NCI-H1105 (cell line): ENCODE results near the gene TANC1.

Experiments
- DNase-seq: peaks from one replicate; lab custom pipeline; 2025; lab: John Stamatoyannopoulos, UW

Gene TANC1

DNA sequence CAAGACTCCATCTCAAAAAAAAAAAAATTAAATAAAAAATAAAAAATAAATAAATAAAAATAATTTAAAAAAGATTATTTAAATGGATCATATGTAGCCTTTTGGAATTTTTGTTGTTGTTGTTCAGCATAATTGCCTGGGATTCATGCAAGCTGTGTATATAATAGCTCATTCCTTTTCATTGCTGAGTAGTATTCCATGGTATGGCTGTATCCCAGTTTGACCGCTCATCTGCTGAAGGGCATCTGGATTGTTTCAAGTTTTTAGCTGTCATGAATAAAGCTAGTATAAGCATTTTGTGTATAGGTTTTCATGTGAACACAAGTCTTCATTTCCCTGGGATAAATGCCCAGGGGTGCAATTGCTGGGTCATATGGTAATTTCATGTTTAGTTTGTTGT is 6.4 kb upstream of the TANC1 start:
- no peak for DNase-seq

DNA sequence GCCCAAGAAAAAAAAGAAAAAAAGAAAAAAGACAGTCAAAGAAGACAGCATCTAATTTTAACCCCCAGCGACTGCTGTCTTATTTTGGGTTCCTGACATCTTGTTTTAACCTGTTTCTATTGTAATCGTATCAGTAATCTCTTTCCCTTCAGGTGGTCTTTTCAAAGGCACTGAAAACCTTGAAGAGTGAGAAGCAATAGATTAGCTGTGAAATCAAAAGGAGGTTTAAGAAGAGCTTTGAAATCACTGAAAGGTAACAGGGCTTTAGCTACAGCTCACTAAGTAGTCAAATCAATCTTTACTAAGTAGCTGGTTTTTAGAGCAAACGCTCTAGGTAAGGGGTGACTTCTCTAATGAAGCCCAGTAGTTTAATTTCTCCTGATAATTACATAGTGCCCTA is 5.4 kb upstream of the TANC1 start:
- no peak for DNase-seq

DNA sequence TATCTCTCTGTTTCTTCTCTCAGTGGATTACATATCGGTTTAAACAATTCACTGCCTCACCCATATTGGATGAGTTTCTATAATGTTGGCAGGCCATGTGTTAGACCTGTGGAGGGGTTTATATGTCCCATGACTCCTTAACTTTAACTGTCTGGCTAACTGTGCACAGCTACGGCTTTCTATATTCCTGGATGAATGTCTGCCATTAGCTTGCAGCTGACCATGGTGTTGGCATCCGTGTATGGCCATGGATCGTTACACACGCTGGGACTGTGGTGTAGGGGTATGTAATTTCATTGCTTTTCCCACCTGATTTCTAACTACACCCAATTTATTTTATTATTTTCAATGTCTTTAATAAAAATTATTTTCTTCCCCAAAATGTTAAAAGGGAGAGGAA is 3.3 kb upstream of the TANC1 start:
- DNase-seq: no peak

DNA sequence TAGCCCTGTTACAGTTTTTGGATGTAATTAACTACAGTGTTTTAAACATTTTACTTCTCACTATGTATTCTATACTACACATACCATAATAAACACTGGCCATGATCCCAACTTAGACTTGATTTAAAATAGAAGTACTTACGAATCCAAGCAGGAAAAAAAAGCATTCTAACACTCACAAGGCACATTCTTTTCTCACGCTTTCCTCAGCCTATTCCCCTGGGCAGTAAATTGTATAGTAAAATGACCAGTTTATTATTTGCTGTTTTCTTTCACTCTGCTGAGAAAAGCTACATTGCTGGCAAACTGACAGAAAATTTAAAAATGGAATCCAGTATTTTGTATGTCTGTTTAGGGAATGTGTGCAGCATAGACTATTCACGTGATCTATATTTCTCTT is 2.8 kb upstream of the TANC1 start:
- DNase-seq: no peak

DNA sequence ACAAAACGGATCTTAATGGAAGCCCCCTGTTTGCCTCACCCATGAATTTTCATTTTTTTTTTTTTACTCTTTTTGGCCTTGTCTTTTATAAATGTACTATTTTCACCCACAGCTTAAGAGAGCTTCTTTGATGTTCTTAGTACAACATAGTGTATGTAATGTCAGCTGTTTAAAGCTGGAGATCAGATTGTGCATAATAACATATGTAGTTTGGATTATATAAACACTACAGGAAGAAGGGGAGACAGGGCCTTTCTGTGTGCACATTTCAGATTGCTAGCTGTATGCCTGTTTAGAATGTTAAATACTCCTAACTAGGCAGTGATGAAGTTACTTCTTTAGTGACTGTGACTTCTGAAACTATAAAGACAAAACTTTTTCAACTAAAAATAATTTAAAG is 2.1 kb upstream of the TANC1 start:
- DNase-seq: no peak

DNA sequence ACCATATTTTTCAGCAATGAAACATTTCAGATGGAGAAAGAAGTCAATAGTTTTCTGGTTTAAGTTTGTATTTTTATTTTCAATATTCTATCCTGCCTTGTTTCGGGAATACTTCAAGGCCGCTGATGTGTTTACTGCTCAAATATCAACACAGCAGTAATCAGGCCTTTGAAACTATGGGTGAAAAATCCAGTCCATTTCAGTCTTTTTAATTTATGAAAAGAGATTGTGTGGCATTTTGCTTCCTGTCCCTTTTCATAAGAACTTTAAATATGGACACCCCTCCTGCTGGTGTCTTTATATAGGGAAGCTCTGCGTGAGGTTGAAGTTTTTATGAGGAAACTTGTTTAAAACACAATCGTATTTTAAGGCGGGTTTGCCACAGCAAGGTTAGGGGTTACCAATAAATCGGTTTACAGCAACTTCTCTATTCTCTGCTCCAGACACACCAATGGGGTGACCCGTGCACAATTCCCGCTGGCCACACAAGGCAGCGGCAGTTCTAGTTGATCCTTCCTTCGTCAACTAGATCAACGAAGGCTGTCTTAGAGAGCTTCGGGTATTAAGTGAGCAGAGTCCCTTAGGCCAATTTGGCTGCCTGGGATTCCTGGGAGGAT is 1.2 kb upstream of the TANC1 start:
- no peak for DNase-seq

DNA sequence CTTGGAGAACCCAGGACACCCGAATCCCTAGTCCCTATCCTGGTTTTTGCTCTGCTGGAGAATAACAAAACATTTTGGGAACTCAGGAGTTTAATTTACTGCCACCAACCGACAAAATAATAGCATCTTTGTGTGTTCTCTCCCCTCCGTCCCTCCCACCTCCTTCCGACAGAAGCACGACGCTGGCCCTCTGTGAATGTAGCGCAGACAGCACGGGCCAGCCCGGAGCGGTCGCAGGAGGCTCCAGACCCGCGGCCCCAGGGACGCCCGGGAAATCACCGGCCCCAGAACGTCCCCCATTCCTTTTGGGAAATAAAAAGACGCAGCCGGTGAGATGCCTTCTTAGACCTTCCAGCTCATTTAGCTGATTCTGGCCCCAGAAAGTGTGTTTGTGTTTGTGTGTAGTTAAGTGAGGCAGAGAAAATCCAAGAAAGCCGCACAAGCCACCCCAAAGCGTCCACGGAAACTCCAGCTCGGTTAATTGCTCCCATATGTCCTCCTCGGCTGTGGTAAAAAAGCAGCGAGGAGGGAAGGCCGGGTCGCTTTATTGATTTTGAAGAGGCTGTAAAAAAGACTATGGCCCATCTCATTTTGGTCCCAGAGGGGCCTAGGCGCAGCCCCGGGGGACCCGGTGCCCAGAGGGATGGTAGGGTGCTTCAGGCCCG is 577 bp upstream of the TANC1 start:
- no peak for DNase-seq

DNA sequence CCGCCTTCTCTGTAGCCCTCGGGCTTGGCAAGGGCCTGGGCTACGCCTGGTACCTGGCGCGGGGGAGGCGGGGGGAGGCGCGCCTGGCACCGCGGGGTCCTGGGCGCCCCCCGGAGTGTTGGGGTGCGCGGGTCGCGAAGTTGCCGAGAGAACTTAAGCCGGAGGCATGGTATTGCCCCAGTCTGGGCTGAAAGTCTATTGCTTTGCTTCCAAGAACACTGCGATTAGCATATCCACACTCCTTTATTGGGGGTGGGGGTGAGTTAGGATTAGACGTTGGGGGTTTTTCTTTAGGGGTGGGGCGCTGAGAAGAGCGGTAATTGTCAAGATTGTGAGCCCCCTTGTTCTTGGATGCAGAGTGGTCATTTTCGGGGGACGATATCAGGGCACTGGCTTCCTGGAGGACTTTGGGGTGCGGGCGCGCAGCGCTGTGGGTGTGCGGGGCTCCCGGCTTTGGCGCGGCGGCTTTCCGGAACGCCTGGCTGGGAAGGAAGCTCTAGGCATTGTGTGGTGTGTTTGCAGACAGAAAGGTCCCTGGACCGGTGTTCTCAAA is 798 bp downstream of the TANC1 start:
- DNase-seq: no peak

DNA sequence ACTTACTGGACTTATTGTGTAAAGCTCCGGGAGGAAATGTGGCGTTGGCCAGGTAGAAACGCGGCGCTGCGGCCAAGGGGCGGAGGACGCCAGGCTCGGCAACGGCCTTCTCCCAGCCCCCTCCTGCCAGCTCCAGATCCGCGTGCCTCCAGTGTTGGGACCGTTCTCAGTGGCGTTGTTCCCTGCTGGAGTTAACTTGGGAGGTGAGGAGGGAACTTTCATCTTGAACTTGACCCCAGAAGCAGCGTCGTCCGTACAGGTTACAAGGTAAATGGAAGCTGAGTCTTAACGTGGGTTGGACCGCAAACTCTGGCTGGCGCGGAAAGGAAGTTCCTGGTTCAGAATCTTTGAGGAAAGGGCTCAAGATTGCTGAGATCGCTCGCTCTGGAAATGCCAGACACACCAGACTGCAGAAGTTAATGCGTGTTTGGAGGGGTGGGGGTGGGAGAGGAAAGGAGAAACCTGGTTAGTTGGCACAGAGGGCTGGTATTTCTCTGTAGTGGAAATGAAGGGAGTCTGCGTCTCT is 1.3 kb downstream of the TANC1 start:
- DNase-seq: no peak

DNA sequence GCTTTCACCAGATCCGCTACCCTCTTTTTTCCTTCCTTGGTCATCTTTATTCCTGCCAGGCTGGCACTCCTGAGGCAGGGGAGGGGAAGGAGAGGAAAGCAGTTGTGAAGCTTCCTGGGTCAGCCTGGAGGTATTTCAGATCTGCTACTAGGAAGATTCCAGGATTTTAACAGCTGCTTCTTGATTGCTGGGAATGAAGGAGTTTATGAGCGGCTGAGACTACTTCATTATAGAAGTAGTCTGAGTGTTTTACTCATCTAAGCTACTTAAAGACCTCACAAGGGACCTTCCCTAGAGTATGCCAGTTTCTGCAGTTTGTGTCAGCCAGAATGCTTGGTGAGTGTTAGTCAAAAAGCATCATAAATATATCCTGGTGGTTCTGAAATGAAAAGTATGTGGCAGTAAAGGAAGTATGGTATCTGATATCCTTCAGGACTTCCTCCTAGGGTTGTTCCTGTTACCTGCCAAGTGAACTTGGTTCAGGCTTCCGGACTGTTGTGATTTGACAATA is 1.9 kb downstream of the TANC1 start:
- DNase-seq: no peak

DNA sequence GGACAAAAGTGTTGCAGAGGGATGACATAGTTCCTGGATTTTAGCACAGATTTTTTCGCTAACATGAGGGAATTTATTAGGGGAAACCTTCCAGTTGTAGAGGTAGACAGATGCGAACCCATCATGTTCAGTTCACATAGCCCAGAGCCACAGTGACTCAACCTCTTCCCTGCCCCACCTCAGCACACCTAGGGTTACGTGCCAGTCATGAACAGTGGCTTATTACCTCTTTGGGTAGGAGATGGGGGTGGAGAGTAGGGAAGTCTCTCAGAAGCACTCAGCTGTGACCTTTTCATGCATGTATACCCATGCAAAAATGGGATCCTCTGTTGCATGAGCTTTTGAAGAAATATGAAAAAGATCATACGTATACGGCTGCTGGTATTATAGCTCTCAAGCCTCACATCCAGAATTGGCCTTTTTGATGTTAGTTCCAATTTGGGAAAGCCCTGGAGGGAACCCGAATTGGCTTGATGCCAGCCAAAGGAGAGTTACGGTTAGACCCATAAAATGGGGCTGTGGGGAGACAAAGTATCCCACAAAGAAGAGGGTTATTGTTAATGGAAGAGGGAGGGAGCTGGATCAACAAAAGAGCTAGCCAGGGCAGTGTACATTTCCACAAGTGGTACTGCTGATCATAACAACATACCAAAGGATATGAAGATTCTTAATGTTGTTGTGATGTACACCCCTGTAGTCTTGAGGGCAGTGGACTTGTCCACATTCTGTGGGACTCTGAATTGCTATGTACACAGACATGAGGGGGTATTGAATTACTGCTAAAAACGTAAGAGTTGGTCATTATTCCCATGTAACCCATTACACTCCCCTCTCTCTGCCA is 4.9 kb downstream of the TANC1 start:
- DNase-seq: peak; percentile 93

DNA sequence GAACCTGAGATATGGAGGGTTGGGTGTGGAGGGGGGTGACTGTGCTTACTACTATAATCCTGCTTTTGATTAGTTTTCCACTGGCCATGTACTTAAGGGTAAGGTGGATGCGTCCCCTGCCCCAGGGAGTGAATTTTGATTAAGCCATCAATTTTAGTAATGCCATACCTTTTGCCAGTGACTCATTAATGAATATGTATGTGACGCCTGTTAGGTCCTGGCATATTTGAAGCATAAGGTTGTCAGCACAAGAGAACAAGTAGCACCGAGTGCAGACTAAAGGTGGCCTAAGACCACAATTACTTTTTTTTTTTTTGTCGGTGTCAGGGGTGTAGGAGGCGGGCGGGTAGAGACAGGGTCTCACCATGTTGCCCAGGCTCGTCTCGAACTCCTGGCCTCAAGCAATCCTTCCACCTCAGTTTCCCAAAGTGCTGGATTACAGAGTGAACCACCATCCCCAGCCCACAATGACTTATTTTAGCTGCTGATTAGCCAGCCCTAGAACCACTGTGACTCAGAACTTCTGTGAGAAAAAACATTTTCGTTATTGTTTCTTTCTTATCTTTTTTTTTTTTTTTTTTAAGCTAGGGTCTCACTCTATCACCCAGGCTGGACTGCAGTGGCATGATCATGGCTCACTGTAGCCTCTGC is 7.0 kb downstream of the TANC1 start:
- no peak for DNase-seq

DNA sequence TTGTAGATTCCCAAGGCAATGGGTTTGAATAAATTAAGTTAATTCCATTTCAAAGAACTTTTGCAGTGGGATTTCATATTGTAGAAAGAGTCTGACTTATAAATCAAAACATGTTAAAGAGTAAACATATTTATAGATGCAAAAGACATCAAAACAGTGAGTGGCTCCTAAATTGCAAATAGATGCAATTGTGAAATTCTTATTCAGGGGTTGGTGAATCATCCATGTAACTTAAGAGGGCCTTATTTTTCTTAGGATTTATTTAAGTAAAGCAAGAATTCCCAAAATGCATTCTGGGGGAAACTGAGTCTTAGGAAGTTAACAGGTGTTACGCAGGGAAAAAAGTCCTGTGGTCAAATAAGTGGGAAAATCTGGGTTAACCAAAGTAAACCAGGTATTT is 11.3 kb downstream of the TANC1 start:
- DNase-seq: no peak

DNA sequence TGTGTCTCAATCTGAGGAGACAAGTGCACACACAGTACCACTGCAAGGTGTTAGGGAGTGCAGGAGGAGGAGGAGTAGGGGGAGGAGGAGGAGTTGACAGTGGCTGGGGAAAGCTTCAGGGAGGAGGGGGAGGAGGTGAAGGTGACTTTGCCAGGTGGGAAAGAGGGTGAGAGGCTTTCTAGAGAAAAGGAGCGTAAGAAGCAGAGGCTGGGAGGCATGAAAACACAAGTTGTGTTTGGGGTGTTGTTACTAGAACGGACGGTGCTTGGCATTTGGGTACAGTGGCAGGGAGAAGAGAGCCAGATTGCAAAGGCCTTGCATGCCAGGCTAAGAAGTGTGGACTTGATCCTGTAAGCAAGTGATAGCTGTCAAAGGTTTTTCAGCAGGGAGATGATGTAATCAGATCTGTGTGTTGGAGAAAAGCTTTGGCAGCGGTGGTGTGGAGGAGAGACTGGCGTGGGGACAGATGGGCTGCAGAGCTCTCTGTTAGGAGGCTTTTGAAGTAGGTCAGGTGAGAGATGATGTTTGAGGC is 16.2 kb downstream of the TANC1 start:
- no peak for DNase-seq

DNA sequence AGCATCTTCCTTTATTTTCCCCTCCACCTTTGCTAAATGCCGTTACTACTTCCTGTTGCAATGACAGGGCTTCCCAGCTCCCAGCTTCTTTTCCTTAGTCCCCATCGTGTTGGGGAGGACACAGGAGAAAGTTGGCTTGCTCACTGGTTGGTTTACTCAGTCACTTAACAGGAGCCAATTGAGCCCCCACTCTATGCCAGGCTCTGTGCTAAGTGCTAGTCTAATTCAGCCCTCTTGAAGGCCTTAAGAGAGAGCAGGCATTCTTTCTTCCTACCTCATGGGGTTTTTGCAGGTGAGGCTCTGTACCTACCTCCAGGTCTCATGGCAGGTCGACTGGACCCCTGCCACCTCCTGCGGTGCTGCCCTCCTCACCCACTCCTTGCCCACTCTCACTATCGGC is 20.1 kb downstream of the TANC1 start:
- no peak for DNase-seq

DNA sequence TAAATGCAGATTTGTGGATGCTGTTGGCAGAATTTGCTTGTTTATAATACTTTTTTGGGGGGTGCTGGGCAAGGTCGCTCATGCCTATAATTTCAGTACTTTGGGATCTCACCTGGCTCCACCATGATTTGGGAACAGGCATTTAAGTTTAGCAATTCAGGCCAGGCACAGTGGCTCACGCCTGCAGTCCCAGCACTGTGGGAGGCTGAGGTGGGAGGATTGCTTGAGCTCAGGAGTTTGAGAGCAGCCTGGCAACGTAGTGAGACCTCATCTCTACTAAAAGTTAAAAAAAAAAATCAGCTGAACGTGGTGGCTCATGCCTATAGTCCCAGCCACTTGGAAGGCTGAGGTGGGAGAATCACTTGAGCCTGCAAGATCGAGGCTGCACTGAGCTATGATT is 20.7 kb downstream of the TANC1 start:
- no peak for DNase-seq

DNA sequence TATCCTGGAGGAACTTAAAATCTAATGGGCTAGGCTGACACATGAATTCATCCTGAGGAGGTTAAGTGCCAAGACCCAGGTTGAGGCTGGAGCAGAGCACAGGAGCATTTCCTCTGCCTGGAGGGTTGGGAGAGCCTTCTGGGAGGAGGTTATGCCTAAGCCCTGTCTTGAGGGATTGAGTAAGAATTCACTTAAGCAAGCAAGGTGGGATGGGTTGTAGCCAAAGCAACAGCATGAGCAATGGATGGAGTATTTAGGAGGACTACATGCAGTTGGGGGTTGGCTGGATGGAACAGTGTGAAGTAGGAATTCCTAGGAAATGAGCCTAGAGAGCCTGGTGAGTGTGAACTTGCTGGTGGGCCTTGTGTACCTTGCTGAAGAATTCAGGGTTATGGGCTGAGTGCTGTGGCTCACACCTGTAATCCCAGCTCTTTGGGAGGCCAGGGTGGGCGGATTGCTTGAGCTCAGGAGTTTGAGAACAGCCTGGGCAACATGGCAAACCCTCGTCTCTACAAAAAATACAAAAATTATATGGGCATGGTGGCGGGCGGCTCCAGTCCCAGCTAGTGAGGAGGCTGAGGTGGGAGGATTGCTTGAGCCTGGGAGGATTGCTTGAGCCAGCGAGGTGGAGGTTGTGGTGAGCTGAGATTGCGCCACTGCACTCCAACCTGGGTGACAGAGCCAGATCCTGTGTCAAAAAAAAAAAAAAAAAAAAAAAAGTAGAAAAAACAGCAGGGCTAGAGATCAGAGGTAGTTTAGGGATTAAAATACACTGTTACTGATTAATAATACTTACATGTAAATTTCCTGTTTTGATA is 22.2 kb downstream of the TANC1 start:
- DNase-seq: no peak

DNA sequence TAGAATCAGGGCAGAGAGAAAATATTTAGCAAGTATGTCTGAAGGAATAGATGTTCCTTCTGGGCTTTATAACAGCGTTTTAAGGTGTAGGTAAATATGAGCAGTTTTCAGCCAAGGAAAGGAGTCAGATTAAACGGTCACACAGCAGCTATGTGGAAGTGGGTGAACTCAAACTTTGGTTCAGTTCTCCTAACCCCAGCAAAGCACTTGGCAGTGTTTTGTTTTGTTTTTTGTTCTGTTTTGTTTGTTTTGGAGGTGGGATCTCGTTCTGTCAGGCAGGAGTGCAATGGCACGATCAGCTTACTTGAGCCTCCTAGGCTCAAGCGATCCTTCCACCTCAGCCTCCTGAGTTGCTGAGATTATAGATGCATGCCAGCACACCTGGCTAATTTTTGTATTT is 24.6 kb downstream of the TANC1 start:
- DNase-seq: no peak

DNA sequence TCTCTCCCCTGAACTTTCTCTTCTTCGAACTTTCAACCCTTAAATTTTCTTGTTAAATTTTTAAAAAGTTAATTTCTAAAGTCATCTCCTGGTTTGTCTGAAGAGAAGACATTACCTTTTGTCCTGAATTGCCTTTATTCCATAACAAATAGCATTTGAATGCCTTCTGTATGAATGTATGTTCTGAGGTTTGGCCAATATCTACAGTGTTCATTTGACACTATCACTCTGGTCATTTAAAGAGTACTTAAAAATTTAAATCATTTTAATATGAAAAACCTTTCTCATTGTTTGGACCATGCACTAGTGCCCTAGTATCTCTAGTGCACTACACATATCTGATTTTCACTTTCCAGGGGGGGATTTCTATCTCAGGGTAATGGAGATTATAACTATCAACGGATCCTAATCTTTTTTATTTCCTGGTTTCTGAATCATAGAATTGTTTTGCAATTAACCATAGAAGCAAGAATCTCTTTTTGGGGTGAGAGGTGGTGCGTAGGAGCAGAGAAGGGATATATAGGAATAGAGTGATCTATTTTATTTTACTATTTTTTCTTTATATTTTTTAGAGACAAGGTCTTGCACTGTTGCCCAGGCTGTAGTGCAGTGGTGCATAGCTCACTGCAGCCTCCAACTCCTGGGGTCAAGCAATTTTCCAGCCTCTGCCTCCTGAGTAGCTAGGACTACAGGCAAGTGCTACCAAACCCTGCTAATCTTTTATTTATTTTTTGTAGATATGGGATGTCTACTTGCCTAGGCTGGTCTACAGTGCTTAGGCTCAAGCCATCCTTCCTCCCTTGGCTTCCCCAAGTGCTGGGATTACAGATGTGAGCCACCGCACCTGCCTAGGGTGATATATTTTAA is 25.5 kb downstream of the TANC1 start:
- no peak for DNase-seq
